Mesothelial cell of epicardium (in vitro differentiated cells): ENCODE measurements around the gene MAST4. TPM values are rescaled to one million over a fixed set of nuclear protein-coding genes. Genes with fewer than 3 reads are reported as not detected.

Experiments used
- DNase-seq, 2 experiments: peaks; one replicate each; pipeline ENCODE4 v3.0.0; 2021; ENCODE audit warnings: low spot score in 2 of 2; ENCODE audit not compliant: unreplicated experiment in 2 of 2
- H3K27ac Mint-ChIP-seq: 2 replicates; pipeline ENCODE4 v1.8.0; 2021; ENCODE audit warnings: mixed read lengths
- H3K27me3 Mint-ChIP-seq: 2 replicates; pipeline ENCODE4 v1.8.0; 2021; ENCODE audit warnings: low read depth, mixed read lengths
- H3K36me3 Mint-ChIP-seq: 2 replicates; pipeline ENCODE4 v1.8.0; 2021; ENCODE audit warnings: mixed read lengths
- H3K4me1 Mint-ChIP-seq: 2 replicates; pipeline ENCODE4 v1.8.0; 2021; ENCODE audit warnings: mixed read lengths
- H3K4me3 Mint-ChIP-seq: 2 replicates; pipeline ENCODE4 v1.8.0; 2021; ENCODE audit warnings: mild to moderate bottlenecking, moderate library complexity, mixed read lengths
- H3K9me3 Mint-ChIP-seq: 2 replicates; pipeline ENCODE4 v1.8.0; 2021; ENCODE audit warnings: mixed read lengths
- total RNA-seq: library from RNA; stranded (reverse); gene quantifications from 3 replicates; pipeline ENCODE4 v1.2.1, GENCODE V29; 2021
- TF ChIP-seq, protein P1 (sequence below): fragments of 200-600 bp; sonication (generic); IDR thresholded peaks from one replicate; pipeline ENCODE4 v1.5.0; 2021; ENCODE audit warnings: antibody characterized with exemption; ENCODE audit not compliant: unreplicated experiment

The MAST4 gene
- total RNA-seq, 1 donor from 2014 or later, result 29.8 TPM

DNA sequence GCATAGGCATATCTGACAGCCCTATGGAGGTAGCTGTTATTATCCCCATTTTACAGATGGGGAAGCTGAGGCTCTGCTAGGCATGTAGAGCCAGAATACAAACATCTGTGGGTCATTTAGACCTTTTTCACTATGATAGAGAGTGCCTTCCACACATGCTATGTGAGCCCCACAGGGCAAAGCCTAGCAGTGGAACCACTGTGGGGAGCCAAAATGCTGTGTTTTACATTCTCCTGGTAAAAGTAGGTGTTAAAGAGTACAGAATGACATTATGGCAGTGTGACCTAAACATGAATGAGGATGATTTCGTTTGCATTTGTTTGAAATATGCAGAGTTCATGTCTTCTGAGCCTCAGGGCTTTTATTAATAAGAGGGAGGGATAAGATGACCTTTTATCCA, 265.2 kb downstream of the MAST4 start:
- H3K27ac Mint-ChIP-seq, result peak overlapping the region; percentile 57
- no peak overlapping the region for H3K4me3 Mint-ChIP-seq
- no peak for DNase-seq
- TF ChIP-seq, protein P1, sequence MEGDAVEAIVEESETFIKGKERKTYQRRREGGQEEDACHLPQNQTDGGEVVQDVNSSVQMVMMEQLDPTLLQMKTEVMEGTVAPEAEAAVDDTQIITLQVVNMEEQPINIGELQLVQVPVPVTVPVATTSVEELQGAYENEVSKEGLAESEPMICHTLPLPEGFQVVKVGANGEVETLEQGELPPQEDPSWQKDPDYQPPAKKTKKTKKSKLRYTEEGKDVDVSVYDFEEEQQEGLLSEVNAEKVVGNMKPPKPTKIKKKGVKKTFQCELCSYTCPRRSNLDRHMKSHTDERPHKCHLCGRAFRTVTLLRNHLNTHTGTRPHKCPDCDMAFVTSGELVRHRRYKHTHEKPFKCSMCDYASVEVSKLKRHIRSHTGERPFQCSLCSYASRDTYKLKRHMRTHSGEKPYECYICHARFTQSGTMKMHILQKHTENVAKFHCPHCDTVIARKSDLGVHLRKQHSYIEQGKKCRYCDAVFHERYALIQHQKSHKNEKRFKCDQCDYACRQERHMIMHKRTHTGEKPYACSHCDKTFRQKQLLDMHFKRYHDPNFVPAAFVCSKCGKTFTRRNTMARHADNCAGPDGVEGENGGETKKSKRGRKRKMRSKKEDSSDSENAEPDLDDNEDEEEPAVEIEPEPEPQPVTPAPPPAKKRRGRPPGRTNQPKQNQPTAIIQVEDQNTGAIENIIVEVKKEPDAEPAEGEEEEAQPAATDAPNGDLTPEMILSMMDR, result no peak
- no peaks in the 10 kb centered on the region for H3K27me3 Mint-ChIP-seq
- H3K9me3 Mint-ChIP-seq, result peaks cover 3% of the 10 kb centered on the region
- H3K36me3 Mint-ChIP-seq, result no peaks in the 10 kb centered on the region
- H3K4me1 Mint-ChIP-seq, result peaks cover 46% of the 10 kb centered on the region

DNA sequence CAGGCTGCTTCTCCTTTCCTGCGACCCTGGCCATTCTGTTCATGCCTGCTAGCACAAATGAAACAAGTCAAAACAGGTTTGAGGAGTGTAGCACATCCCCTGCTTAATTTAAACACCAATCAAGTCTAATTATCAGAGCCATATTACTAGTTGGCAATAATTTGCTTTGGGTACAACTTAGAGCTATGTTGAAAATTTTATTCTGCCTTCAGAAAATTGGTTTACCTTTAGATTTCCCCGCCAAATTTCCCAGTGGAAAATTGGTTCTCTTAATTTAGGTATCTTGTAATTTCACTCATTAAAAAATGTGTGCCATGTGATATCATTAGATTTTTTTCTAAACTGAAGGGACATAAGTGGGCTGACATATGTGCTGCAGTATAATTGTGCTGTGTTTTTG, 265.8 kb downstream of the MAST4 start:
- Mint-ChIP-seq H3K27ac (peak overlapping the region; percentile 86), H3K4me1 (peaks cover 45% of the 10 kb centered on the region), H3K27me3 (no peaks in the 10 kb centered on the region), H3K36me3 (no peaks in the 10 kb centered on the region), H3K9me3 (peaks cover 3% of the 10 kb centered on the region), H3K4me3 (no peak overlapping the region)
- no peak for DNase-seq
- TF ChIP-seq, protein P1, result no peak

DNA sequence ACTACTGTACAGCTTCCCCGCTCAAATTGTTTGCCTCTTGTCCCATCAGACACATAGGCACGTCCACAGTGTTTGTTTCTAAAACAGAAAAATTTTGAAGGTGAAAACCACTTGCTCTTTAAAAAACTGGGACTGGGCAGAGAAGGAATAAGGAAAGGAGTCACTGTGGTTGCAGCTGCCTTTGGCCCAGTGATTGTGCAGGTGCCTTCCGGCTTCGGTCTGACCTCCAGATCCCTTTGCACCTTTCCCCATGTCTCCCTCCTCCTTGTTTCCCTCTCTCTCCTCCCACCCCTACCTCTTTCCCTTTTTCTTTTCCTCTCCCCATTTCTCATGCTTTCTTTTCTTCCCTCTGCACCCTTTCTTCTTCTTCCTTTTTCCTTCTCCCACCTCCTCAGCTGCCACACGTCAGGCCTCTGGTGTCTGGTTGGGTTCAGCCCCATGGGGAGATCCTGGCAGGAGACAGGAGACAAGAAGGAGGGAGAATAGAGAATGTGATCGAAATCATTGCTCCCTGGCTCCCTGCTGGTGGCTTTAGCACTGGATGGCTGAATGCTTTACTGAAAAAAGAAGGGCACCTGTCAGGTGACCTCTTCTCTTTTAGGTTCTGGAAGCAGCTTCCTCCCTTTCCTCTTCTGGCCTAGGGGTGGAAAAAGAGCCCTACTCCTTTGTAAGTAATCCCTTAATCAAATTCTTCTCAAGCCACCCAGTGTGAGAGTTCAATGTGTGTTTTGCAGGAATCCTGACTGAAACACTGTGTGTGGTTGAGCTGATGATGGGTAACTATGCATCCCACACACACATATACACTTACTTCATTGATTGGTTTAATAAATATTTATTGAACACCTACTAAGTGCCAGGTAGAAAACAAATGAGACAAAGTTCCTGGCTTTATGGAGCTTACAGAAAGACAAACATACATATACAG, 267.3 kb downstream of the MAST4 start:
- no peak for DNase-seq
- H3K27ac Mint-ChIP-seq, result peak overlapping the region; percentile 86
- H3K4me3 Mint-ChIP-seq, result no peak overlapping the region
- no peaks in the 10 kb centered on the region for H3K27me3 Mint-ChIP-seq
- TF ChIP-seq, protein P1, result no peak
- H3K9me3 Mint-ChIP-seq, result no peaks in the 10 kb centered on the region
- H3K36me3 Mint-ChIP-seq, result no peaks in the 10 kb centered on the region
- H3K4me1 Mint-ChIP-seq, result peaks cover 52% of the 10 kb centered on the region

DNA sequence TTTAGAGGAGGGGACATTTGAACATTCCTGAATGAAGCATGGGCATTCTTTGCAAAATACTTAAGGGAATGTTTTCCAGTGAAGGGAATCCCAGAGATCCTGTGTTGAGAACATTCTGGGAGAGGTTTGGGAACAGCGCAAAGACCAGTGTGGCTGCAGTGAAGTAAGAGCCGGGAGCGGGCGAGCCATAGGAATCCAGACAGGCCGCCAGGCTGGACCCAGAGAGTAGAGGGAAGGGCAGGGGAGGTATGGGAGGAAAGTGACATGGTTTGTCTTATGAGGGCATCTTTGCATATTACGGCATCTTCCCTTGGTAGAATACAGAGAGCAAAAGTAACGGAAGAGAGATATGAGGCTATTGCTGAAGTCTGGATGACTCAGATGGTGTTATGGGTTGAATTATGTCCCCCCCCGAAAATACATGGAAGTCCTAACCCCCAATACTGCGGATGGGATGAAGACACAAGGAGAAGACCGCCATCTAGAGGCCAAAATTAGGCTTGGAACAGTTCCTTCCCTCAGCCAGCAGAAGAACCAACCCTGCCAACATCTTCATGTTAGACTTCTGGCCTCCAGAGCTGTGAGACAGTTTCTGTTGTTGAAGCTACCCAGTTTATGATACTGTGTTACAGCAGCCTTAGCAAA, 268.2 kb downstream of the MAST4 start:
- Mint-ChIP-seq H3K36me3 (no peaks in the 10 kb centered on the region), H3K9me3 (no peaks in the 10 kb centered on the region)
- no peak for DNase-seq

DNA sequence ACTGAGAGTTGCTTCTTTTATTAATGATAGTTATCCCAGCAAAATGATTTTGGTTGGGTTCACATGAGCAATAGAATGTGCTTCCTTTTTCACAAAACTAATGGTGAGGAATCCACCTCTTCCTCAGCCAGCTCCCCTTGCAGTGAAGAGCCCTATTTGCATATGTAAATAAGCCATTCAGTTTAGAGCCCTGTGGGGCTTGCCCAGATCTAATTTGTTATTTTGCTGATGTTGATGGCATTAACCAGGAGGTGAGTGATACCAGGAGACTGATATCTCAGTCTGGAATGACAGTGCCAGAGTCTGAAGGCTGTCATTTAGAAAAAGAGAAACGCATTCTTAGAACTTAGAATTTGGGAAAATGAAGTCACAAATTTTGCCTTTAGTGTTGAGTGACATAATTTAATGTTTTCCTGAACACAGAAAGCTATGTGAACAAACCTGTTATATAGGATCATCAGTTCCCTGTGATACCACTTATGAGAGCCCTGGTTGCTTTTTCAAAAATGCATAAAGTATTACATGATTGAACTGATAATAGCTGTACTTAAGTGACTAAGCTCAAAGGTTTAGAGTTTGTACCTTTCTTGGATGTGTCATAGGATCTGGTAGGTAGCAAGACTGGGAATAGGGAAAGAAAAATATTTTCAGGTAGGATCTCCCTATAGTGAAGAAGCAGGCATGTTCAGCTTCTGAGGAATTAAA, 271.6 kb downstream of the MAST4 start:
- Mint-ChIP-seq H3K9me3 (no peaks in the 10 kb centered on the region), H3K36me3 (no peaks in the 10 kb centered on the region), H3K27me3 (no peaks in the 10 kb centered on the region), H3K4me3 (no peak overlapping the region), H3K27ac (peak overlapping the region; percentile 67), H3K4me1 (peaks cover 32% of the 10 kb centered on the region)
- DNase-seq, result no peak
- TF ChIP-seq, protein P1, result no peak

More for the DNA sequence above, 268.2 kb downstream of the MAST4 start:
- Mint-ChIP-seq H3K27me3 (no peaks in the 10 kb centered on the region), H3K4me1 (peaks cover 58% of the 10 kb centered on the region), H3K4me3 (no peak overlapping the region), H3K27ac (no peak overlapping the region)
- TF ChIP-seq, protein P1, result no peak
